ENCODE results near the gene ARSI.
A peak's percentile ranks its signal among the peaks of the same experiment; 100 is the strongest.

ARSI gene

GRCh38 chr5:150257424-150257823 lies 45.3 kb downstream of the ARSI start:
- DNase-seq (ENCODE audit: low read depth): no peak
- no peak for TF ChIP-seq CTCF (IDR thresholded peaks at IDR 0.05; ENCODE audit: insufficient read depth, low read depth, low read length, missing control alignments)
- H3K4me3 ChIP-seq (ENCODE audit: low read length): no peak overlapping the region

- TF ChIP-seq CTCF (IDR thresholded peaks at IDR 0.05; ENCODE audit: insufficient read depth, low read depth, low read length, missing control alignments): peak; percentile 11
- no peak for DNase-seq (ENCODE audit: low read depth)
- no peak overlapping the region for H3K4me3 ChIP-seq (ENCODE audit: low read length)
Measured at GRCh38 chr5:150256410-150257064, 46.2 kb downstream of the ARSI start.

GRCh38 chr5:150255659-150256409 lies 46.9 kb downstream of the ARSI start:
- TF ChIP-seq CTCF (IDR thresholded peaks at IDR 0.05; ENCODE audit: insufficient read depth, low read depth, low read length, missing control alignments): no peak
- H3K4me3 ChIP-seq (ENCODE audit: low read length): no peak overlapping the region
- no peak for DNase-seq (ENCODE audit: low read depth)

GRCh38 chr5:150254774-150255173 lies 47.9 kb downstream of the ARSI start:
- no peak for TF ChIP-seq CTCF (IDR thresholded peaks at IDR 0.05; ENCODE audit: insufficient read depth, low read depth, low read length, missing control alignments)
- H3K4me3 ChIP-seq (ENCODE audit: low read length): no peak overlapping the region
- DNase-seq (ENCODE audit: low read depth): no peak

- no peak for TF ChIP-seq CTCF (IDR thresholded peaks at IDR 0.05; ENCODE audit: insufficient read depth, low read depth, low read length, missing control alignments)
Measured at GRCh38 chr5:150254363-150254762, 48.3 kb downstream of the ARSI start.

GRCh38 chr5:150253416-150254208 lies 49.1 kb downstream of the ARSI start:
- H3K4me3 ChIP-seq (ENCODE audit: low read length): no peak overlapping the region
- no peak for TF ChIP-seq CTCF (IDR thresholded peaks at IDR 0.05; ENCODE audit: insufficient read depth, low read depth, low read length, missing control alignments)
- DNase-seq (ENCODE audit: low read depth): no peak

More at GRCh38 chr5:150254363-150254762, 48.3 kb downstream of the ARSI start:
- H3K4me3 ChIP-seq (ENCODE audit: low read length): no peak overlapping the region
- no peak for DNase-seq (ENCODE audit: low read depth)
